ENCODE results near the gene RAD51B. TPM values are rescaled to one million over a fixed set of nuclear protein-coding genes. Genes with fewer than 3 reads are reported as not detected.

The RAD51B gene
- total RNA-seq, 1 experiment from 2014 or later: 20.0 TPM

- Histone ChIP-seq H3K9ac (ENCODE audit: low read length) (no peak overlapping the region), H4K20me1 (ENCODE audit: insufficient read depth) (no peaks in the 10 kb centered on the region), H3K4me3 (replicated peaks in 1 of 2; ENCODE audit: low read depth in 1 of 2, low read length in 2 of 2) (no peak overlapping the region), H3K27ac (ENCODE audit: low read depth, low read length) (no peak overlapping the region), H2AFZ (ENCODE audit: low read depth, low read length, poor library complexity, severe bottlenecking) (no peak overlapping the region), H3K9me3 (ENCODE audit: control insufficient read depth in 1 of 2, insufficient read depth in 1 of 2, low read depth in 1 of 2, low read length in 2 of 2) (no peaks in the 10 kb centered on the region), H3K79me2 (ENCODE audit: insufficient read depth, low read length) (no peaks in the 10 kb centered on the region), H3K9me2 (ENCODE audit: insufficient read depth) (no peaks in the 10 kb centered on the region), H3K27me3 (ENCODE audit: insufficient read depth, low read length) (no peaks in the 10 kb centered on the region), H3K4me1 (ENCODE audit: control insufficient read depth in 1 of 2, insufficient read depth in 2 of 2, low read length in 2 of 2) (peaks cover 64 to 70% of the 10 kb centered on the region in 2 experiments), H3K36me3 (ENCODE audit: control insufficient read depth in 1 of 2, insufficient read depth in 2 of 2, low read length in 2 of 2) (no peaks in the 10 kb centered on the region), H3K4me2 (ENCODE audit: low read length) (no peak overlapping the region)
- ATAC-seq: no peak
- intact Hi-C loops (cut with micrococcal nuclease): no loop called here
- BruUV-seq (replicated peaks): no TSS peak
- ChIA-PET POLR2A (interaction anchor here (1.5 to 1.7 kb wide), 2 partner anchors 11 to 24 kb away, joined by 3 to 6 read pairs; no protein-coding TSS in a partner anchor), RAD21 (ENCODE audit: low non-redundant PET in 1 of 2, low total read pairs in 2 of 2, uncharacterized antibody in 2 of 2, unreplicated experiment in 2 of 2) (no interaction called here), CTCF (no interaction called here)
- no peak for DNase-seq (ENCODE audit: low read depth, low spot score)
- TF ChIP-seq YY1 (IDR thresholded peaks at IDR 0.05; ENCODE audit: extremely low read depth, insufficient replicate concordance, low read depth, low read length): no peak
- no peak for TF ChIP-seq JUND (IDR thresholded peaks at IDR 0.05)
- TF ChIP-seq ELF1 (IDR thresholded peaks at IDR 0.05; ENCODE audit: borderline replicate concordance, low read depth): no peak
- TF ChIP-seq ATF3 (IDR thresholded peaks at IDR 0.05): no peak
- no peak for TF ChIP-seq EZH2phosphoT487 (IDR thresholded peaks at IDR 0.05; ENCODE audit: borderline replicate concordance)
- TF ChIP-seq SIN3A (IDR thresholded peaks at IDR 0.05; ENCODE audit: low read depth): no peak
- TF ChIP-seq ZNF274 (IDR thresholded peaks at IDR 0.05; ENCODE audit: low read depth, low read length): no peak
- no peak for TF ChIP-seq EGR1 (IDR thresholded peaks at IDR 0.05; ENCODE audit: low read depth)
- TF ChIP-seq MAX (IDR thresholded peaks at IDR 0.05): no peak
- no peak for TF ChIP-seq SRF (IDR thresholded peaks at IDR 0.05; ENCODE audit: low read depth)
- no peak for TF ChIP-seq ZFX (IDR thresholded peaks at IDR 0.05)
- no peak for TF ChIP-seq RAD21 (IDR thresholded peaks at IDR 0.05; ENCODE audit: low read depth)
- TF ChIP-seq SP1 (IDR thresholded peaks at IDR 0.05; ENCODE audit: low read depth): no peak
- no peak for TF ChIP-seq CTCF (IDR thresholded peaks at IDR 0.05 in 2 of 3, conservative IDR thresholded peaks at IDR 0.05 in 1 of 3; ENCODE audit: borderline replicate concordance in 1 of 3, insufficient read depth in 1 of 3, low read depth in 2 of 3, low read length in 2 of 3)
- TF ChIP-seq POLR2A (IDR thresholded peaks at IDR 0.05; ENCODE audit: borderline replicate concordance, extremely low read depth, insufficient read depth, insufficient read length): no peak
- no peak for TF ChIP-seq CEBPB (IDR thresholded peaks at IDR 0.05; ENCODE audit: low read depth)
- no peak for TF ChIP-seq CBX3 (IDR thresholded peaks at IDR 0.05; ENCODE audit: low read depth)
- no peak for TF ChIP-seq REST (IDR thresholded peaks at IDR 0.05; ENCODE audit: low read depth)
These were observed 703.7 kb downstream of the RAD51B start for GRCh38 chr14:68523326-68523610.

Data from HCT116 (cell line).